Muscle of back (tissue), 11 donors: ENCODE measurements around the gene RANBP17. TPM values are rescaled to one million over a fixed set of nuclear protein-coding genes. Genes with fewer than 3 reads are reported as not detected.
"Not testable (repeated sequence)": the region's sequence is repeated elsewhere in the genome, so short reads cannot be mapped to it uniquely, and the experiment has no call there.

Experiments used
- DNase-seq, 3 donors: peaks; one replicate each; pipeline versions ENCODE4 v3.0.0 to v3.0.0-alpha.2; 2013
- polyA plus RNA-seq, 10 donors: library from polyadenylated mRNA; unstranded; fragments of 120-200 nt; gene quantifications; one replicate each; pipeline ENCODE4 v1.2.1, GENCODE V29; 2013; ENCODE audit not compliant: insufficient read length in 10 of 10

Gene RANBP17
- polyA plus RNA-seq, 10 donors, result 4.6 to 18.0 (median 7.4) TPM

GRCh38 chr5:171152382-171152781 is 290.6 kb downstream of the RANBP17 start:
- peak in 1 of 3 donors; percentile 14 for DNase-seq

GRCh38 chr5:171155621-171156020 is 293.8 kb downstream of the RANBP17 start:
- peak in 1 of 3 donors; percentile 14 for DNase-seq

GRCh38 chr5:171157276-171157675 is 295.5 kb downstream of the RANBP17 start:
- DNase-seq, result no peak

GRCh38 chr5:171157775-171158174 is 296.0 kb downstream of the RANBP17 start:
- DNase-seq, result peak in 1 of 3 donors; percentile 7

GRCh38 chr5:171158581-171158980 is 296.8 kb downstream of the RANBP17 start:
- DNase-seq, result no peak

- no peak for DNase-seq
Measured at GRCh38 chr5:171162165-171162564, 300.3 kb downstream of the RANBP17 start.

GRCh38 chr5:171162596-171162995 is 300.8 kb downstream of the RANBP17 start:
- peak in 1 of 3 donors; percentile 9 for DNase-seq

- no peak for DNase-seq
Measured at GRCh38 chr5:171166766-171167165, 304.9 kb downstream of the RANBP17 start.

GRCh38 chr5:171168171-171168570 is 306.4 kb downstream of the RANBP17 start:
- DNase-seq, result no peak

- not testable (repeated sequence) for DNase-seq
Measured at GRCh38 chr5:171174960-171175359, 313.1 kb downstream of the RANBP17 start.

- no peak for DNase-seq
Measured at GRCh38 chr5:171175746-171176145, 313.9 kb downstream of the RANBP17 start.

- not testable (repeated sequence) for DNase-seq
Measured at GRCh38 chr5:171178190-171178589, 316.4 kb downstream of the RANBP17 start.

GRCh38 chr5:171188016-171188415 is 326.2 kb downstream of the RANBP17 start:
- no peak for DNase-seq

GRCh38 chr5:171189442-171189841 is 327.6 kb downstream of the RANBP17 start:
- no peak for DNase-seq

- no peak for DNase-seq
Measured at GRCh38 chr5:171192111-171192510, 330.3 kb downstream of the RANBP17 start.

- no peak for DNase-seq
Measured at GRCh38 chr5:171201310-171201709, 339.5 kb downstream of the RANBP17 start.

- no peak for DNase-seq
Measured at GRCh38 chr5:171205375-171205774, 343.6 kb downstream of the RANBP17 start.

GRCh38 chr5:171207256-171207847 is 345.5 kb downstream of the RANBP17 start:
- DNase-seq, result peak; percentile 40 to 73 (median 53)

GRCh38 chr5:171221916-171222315 is 360.1 kb downstream of the RANBP17 start:
- no peak for DNase-seq

GRCh38 chr5:171223927-171224326 is 362.1 kb downstream of the RANBP17 start:
- no peak for DNase-seq

GRCh38 chr5:171226096-171226754 is 364.4 kb downstream of the RANBP17 start:
- DNase-seq, result no peak

GRCh38 chr5:171226864-171227263 is 365.0 kb downstream of the RANBP17 start:
- no peak for DNase-seq

- no peak for DNase-seq
Measured at GRCh38 chr5:171236651-171237050, 374.8 kb downstream of the RANBP17 start.

GRCh38 chr5:171242521-171242920 is 380.7 kb downstream of the RANBP17 start:
- DNase-seq, result peak in 1 of 3 donors; percentile 9
